GM21390 (cell line): Measurements from ENCODE around the gene SURF4.

ENCODE experiments used
- ATAC-seq: cut with Tn5 transposase; IDR thresholded peaks from one replicate; pipeline ENCODE4 v1.9.1; 2021; ENCODE audit not compliant: unreplicated experiment

SURF4 gene

DNA sequence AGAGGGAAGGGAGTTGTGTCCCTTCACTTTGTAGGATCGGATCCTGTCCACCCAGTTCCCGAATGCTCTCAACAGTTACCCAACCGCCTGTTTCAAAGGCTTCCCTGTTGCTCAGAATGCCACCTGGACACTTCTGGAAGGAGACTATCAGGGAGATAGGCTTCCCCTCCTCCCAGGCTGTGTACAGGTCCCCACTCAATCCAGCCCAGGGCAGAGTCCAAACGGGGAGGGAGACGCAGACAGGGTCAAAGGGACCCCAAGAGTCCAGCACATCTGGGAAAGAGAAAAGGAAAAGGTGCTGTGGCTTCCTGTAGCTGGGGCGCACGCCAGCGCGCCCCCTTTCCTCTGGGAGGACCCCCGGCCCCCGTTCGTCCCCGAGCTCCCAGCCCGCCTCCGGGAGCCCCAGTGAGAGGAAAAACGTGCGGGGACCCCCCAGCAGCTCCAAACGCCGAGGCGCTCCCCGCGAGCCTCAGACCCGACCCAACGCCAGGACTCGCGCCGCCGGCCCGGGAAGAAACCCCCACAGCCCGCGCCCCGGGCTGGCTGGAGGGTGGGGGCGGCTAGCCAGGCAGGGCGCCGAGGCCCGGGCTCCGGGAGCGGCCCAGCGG, 640 bp downstream of the SURF4 start:
- ATAC-seq = peak; percentile 27

GRCh38 chr9:133374612-133375115, 1.2 kb downstream of the SURF4 start:
- no peak for ATAC-seq

GRCh38 chr9:133372144-133372543, 3.7 kb downstream of the SURF4 start:
- no peak for ATAC-seq

DNA sequence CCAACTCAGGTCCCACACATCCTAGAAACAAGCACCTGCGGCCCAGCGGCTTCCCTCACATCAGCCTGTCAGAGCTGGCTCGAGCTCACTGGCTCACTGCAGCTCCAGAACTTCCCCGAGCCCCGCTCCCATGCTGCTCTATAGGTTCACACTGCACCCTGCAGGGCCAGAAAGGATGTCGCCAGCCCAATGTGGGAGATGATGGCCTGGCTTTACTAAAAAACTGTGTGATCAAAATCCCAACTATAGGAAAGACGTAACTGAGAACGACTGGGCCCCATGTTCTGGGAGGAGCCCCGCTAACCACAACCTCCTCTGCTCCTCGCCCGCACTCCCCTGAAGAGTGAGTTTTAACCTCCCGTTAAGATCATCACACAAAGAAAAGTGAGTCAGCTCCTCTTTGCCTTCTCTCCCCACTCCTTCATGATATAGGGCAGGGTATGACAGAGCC, 4.6 kb downstream of the SURF4 start:
- ATAC-seq = no peak

GRCh38 chr9:133370685-133371084, 5.2 kb downstream of the SURF4 start:
- ATAC-seq = no peak

- ATAC-seq = no peak
These were observed 5.9 kb downstream of the SURF4 start for GRCh38 chr9:133369933-133370332.

DNA sequence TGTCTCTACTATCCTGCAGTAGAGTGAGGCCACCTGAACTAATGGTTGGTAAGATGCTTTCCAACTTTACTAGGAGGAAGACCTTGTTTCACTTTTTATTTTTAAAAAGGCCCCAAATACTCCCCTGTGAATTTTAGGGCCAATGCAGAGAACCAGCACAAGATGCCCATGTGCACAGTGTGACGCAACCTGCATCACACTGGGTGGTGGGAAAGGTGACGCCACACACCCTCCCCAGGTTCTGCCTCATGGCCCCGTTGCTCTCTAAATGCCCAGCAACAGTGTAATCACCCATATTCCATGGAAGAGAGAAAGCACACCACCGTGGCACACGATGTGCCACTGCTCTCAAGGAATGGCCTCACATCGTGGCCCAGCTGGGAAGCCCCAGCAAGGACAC, 6.4 kb downstream of the SURF4 start:
- no peak for ATAC-seq

DNA sequence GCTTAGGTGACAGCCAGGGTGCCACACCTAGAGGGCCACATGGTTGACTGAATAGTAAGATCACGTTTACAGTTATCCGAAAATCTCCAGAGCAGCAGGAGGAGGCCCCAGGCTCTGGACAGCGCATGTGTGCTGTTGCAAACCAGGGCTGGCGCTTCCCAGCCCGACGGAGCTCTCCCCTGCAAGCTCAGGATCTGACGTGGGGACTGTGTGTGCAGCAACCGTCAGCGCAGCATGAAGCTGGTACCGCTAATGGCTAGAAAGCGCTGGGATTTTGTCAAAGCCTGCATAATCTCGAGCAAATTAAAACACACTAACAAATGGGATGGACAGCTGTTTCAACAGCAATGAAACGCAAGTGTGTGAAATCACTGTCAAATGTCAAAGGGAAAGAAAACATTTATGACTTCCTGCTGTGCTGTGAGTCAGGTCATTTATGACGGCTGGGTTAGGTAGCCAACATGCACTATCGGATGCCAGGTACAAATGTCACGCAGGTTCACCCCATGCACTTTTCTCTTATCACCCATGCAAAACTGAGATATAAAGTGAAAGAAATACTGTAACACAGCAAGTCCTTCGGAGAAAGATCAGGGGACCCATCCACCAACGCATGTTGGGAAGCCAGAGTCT, 7.5 kb downstream of the SURF4 start:
- no peak for ATAC-seq

DNA sequence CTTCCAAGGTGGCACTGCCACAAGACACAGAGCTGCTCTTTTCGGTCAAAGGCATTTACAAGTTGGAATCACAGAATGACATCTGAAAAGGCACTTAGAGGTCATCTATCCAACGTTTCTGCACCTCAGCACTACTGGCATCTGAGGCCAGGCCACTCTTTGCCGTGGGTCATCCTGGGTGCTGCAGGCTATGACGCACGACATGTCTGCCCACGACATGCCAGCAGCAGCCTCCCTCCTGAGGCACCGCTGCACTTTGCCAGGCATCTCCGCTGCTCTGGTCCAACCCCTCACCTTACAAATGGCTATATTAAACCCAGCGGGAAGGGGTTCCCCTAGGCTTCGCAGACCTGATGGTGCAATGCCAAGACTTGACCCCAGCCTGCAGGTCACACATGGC, 8.1 kb downstream of the SURF4 start:
- no peak for ATAC-seq

- no peak for ATAC-seq
These were observed 8.6 kb downstream of the SURF4 start for GRCh38 chr9:133367221-133367620.

DNA sequence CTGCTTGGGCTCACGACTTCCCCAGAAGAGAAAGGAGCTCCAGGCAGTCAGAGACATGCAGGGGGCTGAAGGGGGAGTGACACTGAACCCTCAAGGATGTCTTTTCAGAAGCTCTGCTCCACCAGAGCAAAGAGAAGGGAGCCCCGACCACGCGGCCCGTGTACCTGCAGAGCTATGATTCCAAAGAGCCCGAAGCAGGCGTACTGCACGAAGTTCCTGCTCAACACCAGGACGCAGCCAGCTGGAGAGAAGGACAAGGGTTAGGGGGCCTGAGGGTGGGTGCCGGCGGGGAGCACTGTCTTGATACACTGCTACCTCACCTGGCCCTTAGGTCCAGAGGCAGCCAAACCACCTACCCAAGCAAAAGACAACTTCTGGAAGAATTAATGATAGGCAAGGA, 9.4 kb downstream of the SURF4 start:
- no peak for ATAC-seq

DNA sequence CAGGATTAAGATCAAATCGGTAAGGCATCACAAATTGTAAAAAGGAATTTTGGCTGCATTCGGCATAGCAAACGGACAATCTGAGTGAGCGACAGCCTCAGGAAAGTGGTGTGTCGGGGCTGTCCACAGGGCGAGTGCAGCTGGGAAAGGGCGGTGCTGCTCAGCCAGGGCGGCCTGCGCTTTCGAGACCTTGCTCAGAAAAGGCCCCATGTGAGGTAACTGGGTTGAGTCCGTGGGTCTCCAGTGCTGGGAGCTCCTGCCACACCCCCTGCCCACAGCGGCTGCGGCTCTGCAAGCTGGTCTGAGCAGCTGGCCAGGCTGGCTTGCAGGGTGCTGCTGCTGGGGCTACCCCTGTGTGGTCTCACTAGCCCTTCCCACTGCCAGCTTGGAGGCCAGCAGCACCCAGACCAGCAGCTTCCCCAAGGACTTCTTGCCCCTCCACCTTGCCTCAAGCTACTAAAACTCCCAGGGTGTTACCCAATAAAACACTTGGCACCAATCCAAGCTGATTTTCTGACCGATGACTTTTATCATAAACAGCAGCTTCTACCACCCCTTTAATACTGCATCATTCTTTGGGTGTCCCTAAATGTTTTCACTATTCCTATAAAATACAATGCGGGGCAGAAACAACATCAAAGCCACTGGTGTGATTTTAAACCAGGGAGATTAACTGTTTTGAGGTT, 13.4 kb downstream of the SURF4 start:
- ATAC-seq = no peak

GRCh38 chr9:133361507-133362092, 14.3 kb downstream of the SURF4 start:
- ATAC-seq = no peak

DNA sequence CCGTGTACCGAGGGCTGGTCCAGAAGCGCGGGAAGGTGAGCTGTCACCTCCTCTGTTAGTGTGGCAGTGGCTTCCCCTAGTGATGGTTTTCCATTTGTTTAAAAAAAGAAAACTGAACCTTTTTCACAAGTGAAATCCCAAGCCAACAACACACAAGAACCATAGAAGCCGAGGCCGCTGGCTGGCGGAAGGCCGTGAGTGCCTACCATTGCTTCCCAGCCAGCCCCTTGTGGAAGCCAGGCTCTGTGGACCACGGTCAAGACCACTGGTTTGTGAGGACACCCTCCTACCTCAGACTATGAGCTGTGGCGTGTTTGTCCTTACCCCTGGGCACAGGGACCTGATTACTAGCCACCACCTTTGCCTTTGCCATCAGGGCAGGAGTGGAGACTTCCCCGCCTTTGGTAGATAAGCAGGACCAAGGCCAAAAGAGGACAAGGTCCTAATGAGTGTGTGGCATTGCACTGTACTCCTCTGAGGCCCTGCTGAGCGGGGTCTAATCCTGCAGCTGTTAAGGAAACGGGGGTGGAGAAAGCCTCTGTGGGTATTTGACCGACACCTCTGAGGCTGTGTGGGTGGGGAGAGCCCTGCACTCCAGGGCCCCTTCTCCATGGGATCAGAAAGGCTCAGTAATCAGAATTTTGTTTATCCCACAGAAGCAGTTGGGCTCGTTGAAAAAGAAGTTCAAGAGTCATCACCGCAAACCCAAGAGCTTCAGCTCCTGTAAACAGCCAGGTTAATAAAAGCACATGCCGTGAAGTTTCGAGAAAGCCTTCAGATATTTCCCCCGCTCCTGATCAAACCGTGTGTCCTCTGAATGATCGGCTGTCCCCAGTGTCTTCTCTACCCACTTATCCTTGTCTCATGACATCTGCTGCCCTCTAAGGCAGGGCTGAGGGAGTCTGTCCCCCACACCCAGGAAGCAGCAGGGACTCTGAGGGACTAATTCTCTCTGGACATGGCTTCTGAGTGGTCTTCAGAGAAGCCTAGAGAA, 15.2 kb downstream of the SURF4 start:
- no peak for ATAC-seq

GRCh38 chr9:133359399-133360175, 16.3 kb downstream of the SURF4 start:
- no peak for ATAC-seq

- no peak for ATAC-seq
These were observed 18.2 kb downstream of the SURF4 start for GRCh38 chr9:133357656-133358055.

DNA sequence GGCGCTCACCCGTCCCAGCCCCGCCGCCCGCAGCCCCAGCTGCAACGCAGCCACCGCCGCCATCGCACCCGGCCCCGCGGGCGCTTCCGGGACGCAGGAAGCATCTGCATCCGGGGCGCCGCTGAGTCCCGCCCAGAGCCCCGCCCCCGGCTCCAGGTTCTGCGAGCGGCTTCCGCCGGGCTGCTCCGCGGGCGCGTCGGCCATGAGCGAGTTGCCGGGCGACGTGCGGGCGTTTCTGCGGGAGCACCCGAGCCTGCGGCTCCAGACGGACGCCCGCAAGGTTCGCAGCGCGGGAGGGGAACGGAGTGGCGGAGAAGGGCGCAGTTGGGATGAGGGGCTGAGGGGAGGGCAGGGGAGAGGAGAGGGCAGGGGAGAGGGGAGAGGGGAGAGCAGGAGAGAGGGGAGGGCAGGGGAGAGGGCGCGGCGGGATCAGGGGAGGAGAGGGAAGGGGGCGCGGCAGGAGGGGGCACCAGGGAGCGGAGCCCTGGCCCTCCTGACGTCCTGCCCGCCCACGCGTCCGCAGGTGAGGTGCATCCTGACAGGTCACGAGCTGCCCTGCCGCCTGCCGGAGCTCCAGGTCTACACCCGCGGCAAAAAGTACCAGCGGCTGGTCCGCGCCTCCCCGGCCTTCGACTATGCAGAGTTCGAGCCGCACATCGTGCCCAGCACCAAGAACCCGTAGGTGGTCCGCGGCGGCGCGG, 19.3 kb downstream of the SURF4 start, which contains the start of the genes SURF1 and SURF2:
Gene SURF1 (minus strand): TSS at position 97 of the 701 bp plus-strand sequence. CDS start 34 bp downstream, at position 63.
Gene SURF2 (plus strand): TSS at position 160 of the 701 bp plus-strand sequence. CDS start 43 bp downstream, at position 203.
- peak; percentile 68 for ATAC-seq

GRCh38 chr9:133355881-133356357, 19.9 kb downstream of the SURF4 start:
- peak; percentile 39 for ATAC-seq

- ATAC-seq = no peak
These were observed 21.1 kb downstream of the SURF4 start for GRCh38 chr9:133354766-133355165.
